HEK293T (cell line): ENCODE results near the gene DUS2.

Source experiments
- BHLHE40 ChIP-seq: fragments of 450-650 bp; IDR thresholded peaks from 2 replicates; pipeline ENCODE4 v1.6.1; 2016; ENCODE audit warnings: mild to moderate bottlenecking, moderate library complexity, borderline replicate concordance
- FOXK2 ChIP-seq: fragments of 450-650 bp; IDR thresholded peaks from 2 replicates; pipeline ENCODE4 v1.6.1; 2016; ENCODE audit warnings: mild to moderate bottlenecking
- FOXM1 ChIP-seq: fragments of 450-650 bp; IDR thresholded peaks from 2 replicates; pipeline ENCODE4 v1.6.1; 2017; ENCODE audit warnings: mild to moderate bottlenecking, borderline replicate concordance
- HDGF ChIP-seq: fragments of 450-650 bp; IDR thresholded peaks from 2 replicates; pipeline ENCODE4 v1.6.1; 2017; ENCODE audit warnings: antibody characterized with exemption, borderline replicate concordance
- LEF1 ChIP-seq: fragments of 450-650 bp; IDR thresholded peaks from 2 replicates; pipeline ENCODE4 v1.6.1; 2017; ENCODE audit warnings: mild to moderate bottlenecking, borderline replicate concordance
- NFRKB ChIP-seq: fragments of 450-650 bp; IDR thresholded peaks from 2 replicates; pipeline ENCODE4 v1.6.1; 2016; ENCODE audit warnings: mild to moderate bottlenecking, moderate library complexity
- SP1 ChIP-seq: fragments of 450-650 bp; IDR thresholded peaks from 2 replicates; pipeline ENCODE4 v1.6.1; 2017
- TARDBP ChIP-seq: fragments of 450-650 bp; IDR thresholded peaks from 2 replicates; pipeline ENCODE4 v1.6.1; 2016
- ZNF384 ChIP-seq: fragments of 450-650 bp; IDR thresholded peaks from 2 replicates; pipeline ENCODE4 v1.6.1; 2016

DNA sequence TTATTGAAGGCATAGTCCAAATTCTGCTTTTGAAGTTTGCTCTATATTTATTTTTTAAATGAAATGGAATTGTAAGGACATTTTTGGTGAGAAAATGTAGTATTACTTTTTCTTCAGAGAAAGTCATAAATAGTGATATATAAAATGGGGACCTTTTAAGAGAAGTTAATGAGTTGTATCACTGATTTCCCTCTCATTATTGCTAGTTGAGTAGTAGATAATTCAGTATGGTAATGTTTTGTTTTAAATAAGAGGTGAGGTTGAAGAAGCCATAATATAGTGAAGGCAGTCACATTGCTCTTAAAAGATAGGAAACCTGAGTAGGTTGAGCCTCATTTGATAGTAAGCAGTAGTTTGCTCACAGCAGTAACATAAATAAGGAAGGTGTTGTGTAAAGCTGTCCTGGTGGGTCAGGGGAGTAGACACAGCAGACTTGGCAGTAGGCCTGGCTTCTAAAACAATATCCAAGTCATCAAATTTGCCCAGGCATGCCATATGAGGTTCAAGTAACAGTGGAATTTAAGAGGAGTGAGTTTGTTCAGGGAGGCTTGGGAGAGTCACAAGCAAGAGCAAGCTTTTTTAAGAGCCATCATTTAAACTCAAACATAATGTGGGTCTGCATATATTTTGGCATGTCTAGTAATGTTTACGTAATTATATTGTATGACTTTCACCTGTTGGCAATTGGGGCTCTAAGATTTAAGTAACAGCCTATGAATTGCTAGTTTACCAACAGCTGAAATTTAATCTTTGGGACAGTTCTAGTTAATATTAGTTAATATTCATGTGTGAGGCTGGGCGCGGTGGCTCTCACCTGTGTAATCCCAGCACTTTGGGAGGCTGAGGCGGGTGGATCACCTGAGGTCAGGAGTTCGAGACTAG is 68.5 kb downstream of the DUS2 start:
- TF ChIP-seq SP1 (no peak), TARDBP (no peak), FOXK2 (no peak), ZNF384 (no peak), BHLHE40 (no peak), NFRKB (no peak), FOXM1 (no peak), HDGF (no peak), LEF1 (no peak)
